H9 (cell line): ENCODE data around the gene LGALS7. TPM values are rescaled to one million over a fixed set of nuclear protein-coding genes. Genes with fewer than 3 reads are reported as not detected.
A peak's percentile ranks its signal among the peaks of the same experiment; 100 is the strongest.

ENCODE experiments used
- DNase-seq: peaks from one replicate; pipeline ENCODE4 v3.0.0-alpha.2; 2017
- H2AFZ ChIP-seq: one replicate; pipeline ENCODE4 v1.6.1; 2013; ENCODE audit warnings: mild to moderate bottlenecking, low read length, control low read depth, moderate library complexity
- H2AK5ac ChIP-seq: 2 replicates; pipeline ENCODE4 v1.6.1; 2013; ENCODE audit warnings: low read length, control low read depth, mixed read lengths; ENCODE audit not compliant: insufficient read length
- H2BK120ac ChIP-seq: one replicate; pipeline ENCODE4 v1.6.1; 2013; ENCODE audit warnings: low read depth, mild to moderate bottlenecking, low read length, control low read depth, inconsistent platforms; ENCODE audit not compliant: poor library complexity, severe bottlenecking
- H2BK12ac ChIP-seq: 2 replicates; pipeline ENCODE4 v1.6.1; 2013; ENCODE audit warnings: low read length, control low read depth, mixed read lengths, low read depth; ENCODE audit not compliant: insufficient read length
- H2BK15ac ChIP-seq: 2 replicates; pipeline ENCODE4 v1.6.1; 2013; ENCODE audit warnings: low read depth, low read length, control low read depth
- H2BK20ac ChIP-seq: one replicate; pipeline ENCODE4 v1.6.1; 2013; ENCODE audit warnings: low read depth, mild to moderate bottlenecking, low read length, control low read depth, inconsistent platforms; ENCODE audit not compliant: poor library complexity, severe bottlenecking
- H2BK5ac ChIP-seq: 2 replicates; pipeline ENCODE4 v1.6.1; 2013; ENCODE audit warnings: low read length, control low read depth, mixed read lengths; ENCODE audit not compliant: insufficient read length
- H3K14ac ChIP-seq: 2 replicates; pipeline ENCODE4 v1.6.1; 2013; ENCODE audit warnings: low read length, control low read depth; ENCODE audit not compliant: insufficient read depth
- H3K18ac ChIP-seq: 2 replicates; pipeline ENCODE4 v1.6.1; 2013; ENCODE audit warnings: low read depth, mild to moderate bottlenecking, mixed read lengths, low read length, control low read depth; ENCODE audit not compliant: insufficient read length
- H3K23ac ChIP-seq: 2 replicates; pipeline ENCODE4 v1.6.1; 2013; ENCODE audit warnings: low read length, control low read depth, mixed read lengths, low read depth; ENCODE audit not compliant: insufficient read length
- H3K23me2 ChIP-seq: 2 replicates; pipeline ENCODE4 v1.6.1; 2013; ENCODE audit warnings: low read depth, mild to moderate bottlenecking, mixed read lengths, low read length, control low read depth; ENCODE audit not compliant: insufficient read length, poor library complexity, severe bottlenecking
- H3K27ac ChIP-seq: 2 replicates; pipeline ENCODE4 v1.5.1; 2013; ENCODE audit warnings: low read length, control low read depth, mixed read lengths, low read depth; ENCODE audit not compliant: insufficient read length
- H3K27me3 ChIP-seq: 2 replicates; pipeline ENCODE4 v1.6.1; 2013; ENCODE audit warnings: low read length, control low read depth, inconsistent platforms; ENCODE audit not compliant: insufficient read depth
- H3K4ac ChIP-seq: 2 replicates; pipeline ENCODE4 v1.6.1; 2013; ENCODE audit warnings: low read depth, mild to moderate bottlenecking, control low read depth, inconsistent platforms, low read length, moderate library complexity
- H3K4me1 ChIP-seq: 2 replicates; pipeline ENCODE4 v1.6.1; 2013; ENCODE audit warnings: low read length, control low read depth, inconsistent platforms; ENCODE audit not compliant: insufficient read depth
- H3K4me2 ChIP-seq: 2 replicates; pipeline ENCODE4 v1.6.1; 2013; ENCODE audit warnings: low read length, control low read depth, mixed read lengths; ENCODE audit not compliant: insufficient read length, insufficient read depth
- H3K56ac ChIP-seq: 2 replicates; pipeline ENCODE4 v1.6.1; 2013; ENCODE audit warnings: low read depth, mild to moderate bottlenecking, mixed read lengths, low read length, control low read depth; ENCODE audit not compliant: insufficient read length
- H3K79me1 ChIP-seq: 2 replicates; pipeline ENCODE4 v1.6.1; 2013; ENCODE audit warnings: low read depth, mild to moderate bottlenecking, moderate library complexity, low read length, control low read depth, inconsistent platforms; ENCODE audit not compliant: insufficient read depth, poor library complexity, severe bottlenecking
- H3K79me2 ChIP-seq: 2 replicates; pipeline ENCODE4 v1.6.1; 2013; ENCODE audit warnings: low read length, control low read depth, inconsistent platforms; ENCODE audit not compliant: insufficient read depth
- H3K9ac ChIP-seq: 2 replicates; pipeline ENCODE4 v1.6.1; 2013; ENCODE audit warnings: low read length, control low read depth, mixed read lengths; ENCODE audit not compliant: insufficient read length; ENCODE audit errors: extremely low read depth
- H3K9me3 ChIP-seq: one replicate; pipeline ENCODE4 v1.6.1; 2013; ENCODE audit warnings: low read depth, low read length, inconsistent platforms; ENCODE audit not compliant: control insufficient read depth
- H3T11ph ChIP-seq: one replicate; pipeline ENCODE4 v1.6.1; 2013; ENCODE audit warnings: mild to moderate bottlenecking, low read length, control low read depth, inconsistent platforms
- H4K20me1 ChIP-seq: one replicate; pipeline ENCODE4 v1.6.1; 2013; ENCODE audit not compliant: control insufficient read depth, insufficient read length, insufficient read depth
- H4K5ac ChIP-seq: 2 replicates; pipeline ENCODE4 v1.6.1; 2013; ENCODE audit warnings: low read depth, mild to moderate bottlenecking, mixed read lengths, low read length, control low read depth; ENCODE audit not compliant: insufficient read length
- H4K8ac ChIP-seq: replicated peaks from 2 replicates; pipeline ENCODE4 v1.6.1; 2013; ENCODE audit warnings: low read length, control low read depth, mixed read lengths, low read depth; ENCODE audit not compliant: insufficient read length
- H4K91ac ChIP-seq: 2 replicates; pipeline ENCODE4 v1.6.1; 2013; ENCODE audit warnings: low read depth, mild to moderate bottlenecking, moderate library complexity, mixed read lengths, low read length, control low read depth; ENCODE audit not compliant: insufficient read length
- H3K27ac Mint-ChIP-seq, 3 experiments: 2 replicates in 2 of 3; 3 replicates in 1 of 3; pipeline ENCODE4 v1.8.0; 2020 to 2021; ENCODE audit warnings: mixed read lengths in 3 of 3, mild to moderate bottlenecking in 1 of 3, moderate library complexity in 1 of 3
- H3K27me3 Mint-ChIP-seq: 2 replicates; pipeline ENCODE4 v1.8.0; 2021; ENCODE audit warnings: low read depth, mild to moderate bottlenecking, moderate library complexity, mixed read lengths
- H3K36me3 Mint-ChIP-seq, 3 experiments: 2 replicates in 2 of 3; 3 replicates in 1 of 3; pipeline ENCODE4 v1.8.0; 2020 to 2021; ENCODE audit warnings: low read depth in 3 of 3, mixed read lengths in 3 of 3; ENCODE audit not compliant: insufficient read depth in 1 of 3
- H3K4me1 Mint-ChIP-seq, 2 experiments: 2 replicates each; pipeline ENCODE4 v1.8.0; 2020; ENCODE audit warnings: mixed read lengths in 2 of 2
- H3K4me3 Mint-ChIP-seq, 2 experiments: 2 replicates in 1 of 2; 3 replicates in 1 of 2; pipeline ENCODE4 v1.8.0; 2020 to 2021; ENCODE audit warnings: mild to moderate bottlenecking in 2 of 2, mixed read lengths in 2 of 2, moderate library complexity in 1 of 2
- H3K9me3 Mint-ChIP-seq, 2 experiments: 2 replicates in 1 of 2; 3 replicates in 1 of 2; pipeline ENCODE4 v1.8.0; 2020; ENCODE audit warnings: mild to moderate bottlenecking in 2 of 2, mixed read lengths in 2 of 2, moderate library complexity in 1 of 2
- WGBS: extraction: QIAGEN DNeasy Blood & Tissue Kit; methylation state at CpG from one replicate; pipeline ENCODE4 v1.1.7; 2013; ENCODE audit warnings: missing lambda C conversion rate, low lambda C conversion rate, mixed read lengths; ENCODE audit not compliant: insufficient read length; ENCODE audit errors: extremely low coverage; 5-methylcytosine and 5-hydroxymethylcytosine counted together
- total RNA-seq: library from RNA; stranded (reverse); gene quantifications from 2 replicates; pipeline ENCODE4 v1.2.1, GENCODE V29; 2021
- TF ChIP-seq, protein P1 (sequence below): fragments of 200-600 bp; sonication (generic); conservative IDR thresholded peaks from 3 replicates; pipeline ENCODE4 v1.8.0; 2021; ENCODE audit warnings: antibody characterized with exemption, mild to moderate bottlenecking

LGALS7 gene
- total RNA-seq, 1 experiment from 2014 or later = not detected

DNA sequence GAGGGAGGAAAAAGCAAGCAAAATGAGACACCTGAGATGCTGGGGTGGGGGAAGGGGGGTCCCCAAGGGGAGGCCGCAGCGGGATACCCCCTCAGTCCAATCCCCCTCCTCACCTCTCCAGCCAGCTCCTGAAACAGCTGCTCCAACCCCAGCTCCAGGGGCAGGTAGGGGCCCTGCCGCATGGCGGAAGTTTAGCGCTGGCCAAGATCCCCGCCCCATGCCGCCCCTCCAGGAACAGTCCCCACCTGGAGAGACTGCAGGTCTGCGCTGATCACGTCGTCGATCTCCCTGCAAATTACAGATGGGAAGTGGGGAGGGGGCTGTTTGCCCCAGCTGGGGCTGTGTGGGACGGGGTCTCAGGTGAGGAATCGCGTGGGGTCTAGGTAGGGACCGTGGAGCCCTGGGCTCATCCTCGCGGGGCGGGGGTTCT lies 38.0 kb downstream of the LGALS7 start:
- H3K18ac ChIP-seq = peak overlapping the region; percentile 73
- 0 out of 2 replicates have a peak overlapping the region, but pooled peaks have one; percentile 39 for H3K14ac ChIP-seq
- no peak overlapping the region for H2BK12ac ChIP-seq
- peak overlapping the region; percentile 65 for H3K4me2 ChIP-seq
- H3K27me3 Mint-ChIP-seq = peaks cover 22% of the 10 kb centered on the region
- no peak overlapping the region for H2AK5ac ChIP-seq
- no peak overlapping the region for H2BK5ac ChIP-seq
- no peak overlapping the region for H3K23ac ChIP-seq
- peaks cover 8% of the 10 kb centered on the region for H3K23me2 ChIP-seq
- H3K4me1 ChIP-seq = no peaks in the 10 kb centered on the region; the same call in 1 of the 2 replicates
- no peak overlapping the region for H3K27ac ChIP-seq
- H3K4ac ChIP-seq = no peak overlapping the region
- no peaks in the 10 kb centered on the region for H3K79me1 ChIP-seq
- H2BK20ac ChIP-seq = no peak overlapping the region
- H3K27me3 ChIP-seq = no peaks in the 10 kb centered on the region; the same call in 1 of the 2 replicates
- H4K91ac ChIP-seq = no peak overlapping the region
- peak overlapping the region in 1 of 3 experiments; percentile 89; a peak in 2 of 7 replicates for H3K27ac Mint-ChIP-seq
- no CpG with 5 or more reads among the region's 18 CpGs for WGBS
- peaks cover 4 to 10% of the 10 kb centered on the region in 2 experiments; a peak in 3 of 4 replicates for H3K4me1 Mint-ChIP-seq
- H3K9me3 ChIP-seq = no peaks in the 10 kb centered on the region
- H2BK15ac ChIP-seq = no peak overlapping the region
- no peak overlapping the region for H3T11ph ChIP-seq
- H4K5ac ChIP-seq = no peak overlapping the region
- no peak overlapping the region for H3K56ac ChIP-seq
- peak overlapping the region; percentile 76 to 86 for H3K4me3 Mint-ChIP-seq
- no peak overlapping the region for H4K8ac ChIP-seq
- H3K9ac ChIP-seq = no peak overlapping the region
- H2AFZ ChIP-seq = no peak overlapping the region
- no peak overlapping the region for H2BK120ac ChIP-seq
- peak; percentile 86 for DNase-seq
- no peaks in the 10 kb centered on the region for H4K20me1 ChIP-seq
- no peaks in the 10 kb centered on the region for H3K79me2 ChIP-seq
- peaks cover 11 to 23% (median 23%) of the 10 kb centered on the region in 3 experiments for H3K36me3 Mint-ChIP-seq
- H3K9me3 Mint-ChIP-seq = no peaks in the 10 kb centered on the region; a peak in 1 of 5 replicates
- TF ChIP-seq, protein P1, sequence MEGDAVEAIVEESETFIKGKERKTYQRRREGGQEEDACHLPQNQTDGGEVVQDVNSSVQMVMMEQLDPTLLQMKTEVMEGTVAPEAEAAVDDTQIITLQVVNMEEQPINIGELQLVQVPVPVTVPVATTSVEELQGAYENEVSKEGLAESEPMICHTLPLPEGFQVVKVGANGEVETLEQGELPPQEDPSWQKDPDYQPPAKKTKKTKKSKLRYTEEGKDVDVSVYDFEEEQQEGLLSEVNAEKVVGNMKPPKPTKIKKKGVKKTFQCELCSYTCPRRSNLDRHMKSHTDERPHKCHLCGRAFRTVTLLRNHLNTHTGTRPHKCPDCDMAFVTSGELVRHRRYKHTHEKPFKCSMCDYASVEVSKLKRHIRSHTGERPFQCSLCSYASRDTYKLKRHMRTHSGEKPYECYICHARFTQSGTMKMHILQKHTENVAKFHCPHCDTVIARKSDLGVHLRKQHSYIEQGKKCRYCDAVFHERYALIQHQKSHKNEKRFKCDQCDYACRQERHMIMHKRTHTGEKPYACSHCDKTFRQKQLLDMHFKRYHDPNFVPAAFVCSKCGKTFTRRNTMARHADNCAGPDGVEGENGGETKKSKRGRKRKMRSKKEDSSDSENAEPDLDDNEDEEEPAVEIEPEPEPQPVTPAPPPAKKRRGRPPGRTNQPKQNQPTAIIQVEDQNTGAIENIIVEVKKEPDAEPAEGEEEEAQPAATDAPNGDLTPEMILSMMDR = no peak
